ENCODE measurements around the gene NIPA2.

Gene NIPA2

DNA sequence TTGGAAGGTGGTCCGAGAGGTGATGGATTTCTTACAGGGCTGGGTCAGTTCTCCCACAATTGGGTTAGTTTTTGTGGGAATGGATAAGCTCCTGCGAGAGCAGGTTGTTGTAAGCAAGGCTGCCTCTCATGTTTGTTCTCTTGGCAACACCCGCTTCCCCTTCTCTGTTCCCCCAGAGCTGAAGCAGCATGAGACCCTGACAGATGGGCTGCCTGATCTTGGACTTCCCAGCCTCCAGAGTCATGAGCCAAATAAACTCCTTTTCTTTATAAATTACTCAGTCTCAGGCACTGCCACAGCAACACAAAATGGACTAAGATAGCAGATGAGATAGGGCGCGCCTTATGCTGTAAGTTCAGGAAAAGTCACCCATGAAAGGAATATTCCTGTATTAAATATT lies 38.7 kb downstream of the NIPA2 start:
- TF ChIP-seq, protein P1, sequence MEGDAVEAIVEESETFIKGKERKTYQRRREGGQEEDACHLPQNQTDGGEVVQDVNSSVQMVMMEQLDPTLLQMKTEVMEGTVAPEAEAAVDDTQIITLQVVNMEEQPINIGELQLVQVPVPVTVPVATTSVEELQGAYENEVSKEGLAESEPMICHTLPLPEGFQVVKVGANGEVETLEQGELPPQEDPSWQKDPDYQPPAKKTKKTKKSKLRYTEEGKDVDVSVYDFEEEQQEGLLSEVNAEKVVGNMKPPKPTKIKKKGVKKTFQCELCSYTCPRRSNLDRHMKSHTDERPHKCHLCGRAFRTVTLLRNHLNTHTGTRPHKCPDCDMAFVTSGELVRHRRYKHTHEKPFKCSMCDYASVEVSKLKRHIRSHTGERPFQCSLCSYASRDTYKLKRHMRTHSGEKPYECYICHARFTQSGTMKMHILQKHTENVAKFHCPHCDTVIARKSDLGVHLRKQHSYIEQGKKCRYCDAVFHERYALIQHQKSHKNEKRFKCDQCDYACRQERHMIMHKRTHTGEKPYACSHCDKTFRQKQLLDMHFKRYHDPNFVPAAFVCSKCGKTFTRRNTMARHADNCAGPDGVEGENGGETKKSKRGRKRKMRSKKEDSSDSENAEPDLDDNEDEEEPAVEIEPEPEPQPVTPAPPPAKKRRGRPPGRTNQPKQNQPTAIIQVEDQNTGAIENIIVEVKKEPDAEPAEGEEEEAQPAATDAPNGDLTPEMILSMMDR (IDR thresholded peaks at IDR 0.05; ENCODE audit: low read length), result no peak
- TF ChIP-seq EZH2phosphoT487 (IDR thresholded peaks at IDR 0.05; ENCODE audit: low read length) (no peak), EZH2 (optimal IDR thresholded peaks at IDR 0.05; ENCODE audit: low read depth, low read length) (no peak)
- no peaks in the 10 kb centered on the region for H4K20me1 ChIP-seq (ENCODE audit: insufficient read depth, low read length)
- H3K9me2 ChIP-seq (replicated peaks; ENCODE audit: insufficient read depth, low read length), result no peaks in the 10 kb centered on the region
- no peak overlapping the region for H2AFZ ChIP-seq (ENCODE audit: low read length)
- no peak for DNase-seq
- no peaks in the 10 kb centered on the region for H3K36me3 ChIP-seq (replicated peaks; ENCODE audit: insufficient read depth, low read length)
- no peak overlapping the region for H3K27ac ChIP-seq (ENCODE audit: low read length)
- H3K9me3 ChIP-seq (replicated peaks; ENCODE audit: insufficient read depth, low read length), result no peaks in the 10 kb centered on the region
- no peaks in the 10 kb centered on the region; the same call in 1 of the 2 replicates for H3F3A ChIP-seq (ENCODE audit: insufficient read depth, low read length)
- no peaks in the 10 kb centered on the region for H3K4me1 ChIP-seq (ENCODE audit: low read length)
- no peaks in the 10 kb centered on the region for H3K79me2 ChIP-seq (ENCODE audit: low read length)
- no peak overlapping the region for H3K9ac ChIP-seq (ENCODE audit: low read length)
- H3K4me3 ChIP-seq (ENCODE audit: low read length), result no peak overlapping the region
- H3K4me2 ChIP-seq (ENCODE audit: low read depth, low read length), result no peak overlapping the region
- no peaks in the 10 kb centered on the region for H3K27me3 ChIP-seq (replicated peaks; ENCODE audit: insufficient read depth, low read length)

DNA sequence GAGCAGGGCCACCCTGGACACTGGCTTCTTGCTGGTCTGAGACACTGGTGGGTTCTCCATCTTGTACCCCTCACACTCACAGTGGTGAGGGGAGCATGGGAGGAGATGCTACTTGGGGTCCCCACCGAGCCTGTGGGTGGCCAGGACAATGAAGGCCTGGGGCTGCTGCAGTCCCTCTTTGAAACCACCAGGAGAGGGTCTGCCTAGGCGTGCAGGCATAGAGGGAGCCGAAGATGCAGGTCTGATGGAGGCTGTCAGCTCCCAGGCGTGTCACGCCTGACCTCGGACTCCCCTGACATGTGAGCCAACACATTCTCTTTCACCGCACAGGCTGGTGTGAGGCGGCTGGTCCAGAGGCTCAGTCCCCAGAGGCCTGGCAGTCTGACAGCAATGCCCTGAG lies 39.1 kb downstream of the NIPA2 start:
- Histone ChIP-seq H3K27ac (ENCODE audit: low read length) (no peak overlapping the region), H3K9ac (ENCODE audit: low read length) (no peak overlapping the region), H3K9me3 (replicated peaks; ENCODE audit: insufficient read depth, low read length) (no peaks in the 10 kb centered on the region), H3K9me2 (replicated peaks; ENCODE audit: insufficient read depth, low read length) (no peaks in the 10 kb centered on the region), H2AFZ (ENCODE audit: low read length) (no peak overlapping the region), H3K4me1 (ENCODE audit: low read length) (no peaks in the 10 kb centered on the region), H3K36me3 (replicated peaks; ENCODE audit: insufficient read depth, low read length) (no peaks in the 10 kb centered on the region), H3K79me2 (ENCODE audit: low read length) (no peaks in the 10 kb centered on the region), H3K27me3 (replicated peaks; ENCODE audit: insufficient read depth, low read length) (no peaks in the 10 kb centered on the region), H3F3A (ENCODE audit: insufficient read depth, low read length) (no peaks in the 10 kb centered on the region; the same call in 1 of the 2 replicates), H4K20me1 (ENCODE audit: insufficient read depth, low read length) (no peaks in the 10 kb centered on the region), H3K4me3 (ENCODE audit: low read length) (no peak overlapping the region), H3K4me2 (ENCODE audit: low read depth, low read length) (no peak overlapping the region)
- DNase-seq, result no peak
- TF ChIP-seq EZH2phosphoT487 (IDR thresholded peaks at IDR 0.05; ENCODE audit: low read length), result no peak
- TF ChIP-seq, protein P1 (IDR thresholded peaks at IDR 0.05; ENCODE audit: low read length), result no peak
- no peak for TF ChIP-seq EZH2 (optimal IDR thresholded peaks at IDR 0.05; ENCODE audit: low read depth, low read length)

DNA sequence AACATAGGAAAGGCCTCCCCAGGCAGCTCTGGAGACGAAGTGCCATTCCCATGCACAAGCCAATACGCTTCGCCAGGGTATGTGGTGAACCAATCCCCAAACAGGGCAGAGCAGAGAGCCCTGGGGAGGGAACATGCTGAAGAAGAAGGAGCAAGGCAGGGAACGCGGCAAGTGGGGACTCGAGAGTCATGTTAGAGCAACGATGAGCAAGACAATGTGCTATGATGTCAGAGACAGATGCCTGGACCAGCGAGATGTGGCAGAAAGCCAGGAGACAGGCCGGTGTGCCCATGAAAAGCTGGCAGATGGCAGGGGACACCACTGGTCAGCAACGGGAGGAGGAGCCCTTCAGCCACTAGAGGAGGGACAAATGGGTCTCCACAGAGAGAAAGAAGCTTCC lies 39.6 kb downstream of the NIPA2 start:
- no peaks in the 10 kb centered on the region for H3K9me2 ChIP-seq (replicated peaks; ENCODE audit: insufficient read depth, low read length)
- no peaks in the 10 kb centered on the region for H3K79me2 ChIP-seq (ENCODE audit: low read length)
- no peak overlapping the region for H3K9ac ChIP-seq (ENCODE audit: low read length)
- no peaks in the 10 kb centered on the region for H4K20me1 ChIP-seq (ENCODE audit: insufficient read depth, low read length)
- no peaks in the 10 kb centered on the region for H3K36me3 ChIP-seq (replicated peaks; ENCODE audit: insufficient read depth, low read length)
- no peaks in the 10 kb centered on the region for H3K4me1 ChIP-seq (ENCODE audit: low read length)
- no peak overlapping the region for H3K4me2 ChIP-seq (ENCODE audit: low read depth, low read length)
- no peaks in the 10 kb centered on the region for H3K27me3 ChIP-seq (replicated peaks; ENCODE audit: insufficient read depth, low read length)
- no peak overlapping the region for H3K4me3 ChIP-seq (ENCODE audit: low read length)
- H3K27ac ChIP-seq (ENCODE audit: low read length), result no peak overlapping the region
- H2AFZ ChIP-seq (ENCODE audit: low read length), result no peak overlapping the region
- DNase-seq, result no peak
- TF ChIP-seq EZH2phosphoT487 (IDR thresholded peaks at IDR 0.05; ENCODE audit: low read length) (no peak), EZH2 (optimal IDR thresholded peaks at IDR 0.05; ENCODE audit: low read depth, low read length) (no peak)
- TF ChIP-seq, protein P1 (IDR thresholded peaks at IDR 0.05; ENCODE audit: low read length), result no peak
- no peaks in the 10 kb centered on the region for H3F3A ChIP-seq (ENCODE audit: insufficient read depth, low read length)
- no peaks in the 10 kb centered on the region for H3K9me3 ChIP-seq (replicated peaks; ENCODE audit: insufficient read depth, low read length)
